T-cell (primary cell): ENCODE results near the gene SCN8A. TPM values are rescaled to one million over a fixed set of nuclear protein-coding genes. Genes with fewer than 3 reads are reported as not detected.

Source experiments
- ATAC-seq, 4 experiments: fragments of 200-7000 bp in 3 of 4; fragments of 150-1000 bp in 1 of 4; cut with Tn5 transposase; replicated peaks in 1 of 4; 1 replicate in 3 of 4; 2 replicates in 1 of 4; pipeline ENCODE4 v1.10.0; 2021; ENCODE audit warnings: moderate library complexity in 3 of 4, mild to moderate bottlenecking in 2 of 4, moderate number of reproducible peaks in 1 of 4
- CTCF ChIA-PET, 2 donors: fragments of 300-600 bp; sonication (Branson Sonifier 250); formaldehyde crosslinking; loops; one replicate each; lab custom pipeline; 2022; ENCODE audit warnings: antibody characterized with exemption in 2 of 2; lab: Charles Lee
- POLR2A ChIA-PET, 2 donors: fragments of 300-600 bp; sonication (Branson Sonifier 250); formaldehyde crosslinking; loops; one replicate each; lab custom pipeline; 2022; ENCODE audit warnings: antibody characterized with exemption in 2 of 2; lab: Charles Lee
- DNase-seq, 35 experiments: peaks; one replicate each; pipeline versions ENCODE4 v3.0.0 to v3.0.0-alpha.2; 2013 to 2023
- H3K27ac ChIP-seq: one replicate; pipeline ENCODE4 v1.5.1; 2013; ENCODE audit warnings: low read length
- H3K27me3 ChIP-seq, 2 experiments: replicated peaks in 1 of 2; 1 replicate in 1 of 2; 2 replicates in 1 of 2; pipeline versions ENCODE4 v1.6.1 to v1.7.0; 2013; ENCODE audit warnings: low read length in 1 of 2, mixed read lengths in 1 of 2; ENCODE audit not compliant: control insufficient read depth in 2 of 2, insufficient read depth in 2 of 2; ENCODE audit errors: extremely low read depth in 1 of 2
- H3K36me3 ChIP-seq, 2 donors: 1 replicate in 1 of 2; 2 replicates in 1 of 2; pipeline versions ENCODE4 v1.6.1 to v1.7.0; 2013; ENCODE audit warnings: low read length in 1 of 2; ENCODE audit not compliant: control insufficient read depth in 2 of 2, insufficient read depth in 1 of 2; ENCODE audit errors: extremely low read depth in 1 of 2
- H3K4me1 ChIP-seq, 2 experiments: 1 replicate in 1 of 2; 2 replicates in 1 of 2; pipeline versions ENCODE4 v1.6.1 to v1.7.0; 2013; ENCODE audit warnings: low read length in 2 of 2, mixed read lengths in 1 of 2; ENCODE audit not compliant: insufficient read depth in 2 of 2, control insufficient read depth in 1 of 2; ENCODE audit errors: extremely low read depth in 1 of 2
- H3K4me3 ChIP-seq, 2 donors: 1 replicate in 1 of 2; 2 replicates in 1 of 2; pipeline versions ENCODE4 v1.5.1 to v1.7.0; 2013; ENCODE audit warnings: mild to moderate bottlenecking in 2 of 2, low read length in 1 of 2, moderate library complexity in 1 of 2; ENCODE audit not compliant: control insufficient read depth in 1 of 2; ENCODE audit errors: extremely low read depth in 1 of 2
- H3K9me3 ChIP-seq: 2 replicates; pipeline ENCODE4 v1.7.0; 2013
- H3K27ac Mint-ChIP-seq, 2 donors: one replicate each; pipeline ENCODE4 v1.8.0; 2020 to 2021; ENCODE audit warnings: mild to moderate bottlenecking in 2 of 2, mixed read lengths in 2 of 2
- H3K27me3 Mint-ChIP-seq, 2 donors: one replicate each; pipeline ENCODE4 v1.8.0; 2021 to 2022; ENCODE audit warnings: mixed read lengths in 2 of 2
- H3K36me3 Mint-ChIP-seq: one replicate; pipeline ENCODE4 v1.8.0; 2021; ENCODE audit warnings: mixed read lengths
- H3K4me1 Mint-ChIP-seq, 3 donors: one replicate each; pipeline ENCODE4 v1.8.0; 2020 to 2022; ENCODE audit warnings: mixed read lengths in 3 of 3, mild to moderate bottlenecking in 1 of 3
- H3K4me3 Mint-ChIP-seq, 3 donors: one replicate each; pipeline ENCODE4 v1.8.0; 2020 to 2022; ENCODE audit warnings: mild to moderate bottlenecking in 3 of 3, mixed read lengths in 3 of 3, moderate library complexity in 3 of 3
- H3K9me3 Mint-ChIP-seq, 3 donors: one replicate each; pipeline ENCODE4 v1.8.0; 2020 to 2022; ENCODE audit warnings: mixed read lengths in 3 of 3
- WGBS: methylation state at CpG from one replicate; pipeline ENCODE4 v1.1.5; 2013; ENCODE audit warnings: missing lambda C conversion rate; ENCODE audit not compliant: insufficient coverage; 5-methylcytosine and 5-hydroxymethylcytosine counted together
- total RNA-seq, 35 experiments: library from RNA in 6 of 35; stranded (reverse) in 6 of 35; fragments of 120-200 nt in 1 of 35; gene quantifications; one replicate each; pipeline versions ENCODE4 v1.2.1 to v1.2.4 and lab custom pipeline; 2013 to 2026

Gene SCN8A
- total RNA-seq, 5 donors from 2014 or later (not counting 1 experiment from before 2014, with no cell fraction given), result 0.41 to 1.0 (median 0.53) TPM

DNA sequence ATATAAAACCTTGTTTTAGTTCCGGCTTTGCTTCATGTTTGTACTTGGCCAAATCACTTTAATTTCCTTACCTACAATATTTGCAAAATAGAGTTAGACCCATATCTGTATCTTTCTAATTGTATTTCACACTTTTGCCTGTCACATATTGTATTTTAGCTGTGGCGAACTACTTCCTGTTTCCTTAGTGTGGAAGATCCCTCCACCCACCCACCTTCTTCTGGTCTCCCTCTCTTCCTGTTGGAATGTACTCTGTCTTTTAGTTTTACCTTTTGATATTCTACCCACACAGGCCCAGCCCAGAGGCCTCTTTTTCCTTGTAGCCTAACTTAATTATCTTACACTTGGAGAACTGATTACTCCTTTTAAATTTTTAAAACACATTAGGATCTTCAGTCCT, 78.2 kb downstream of the SCN8A start:
- H3K4me3 Mint-ChIP-seq, result no peak overlapping the region
- ChIA-PET CTCF (interaction anchor here in 1 of 2 donors (1.0 kb wide), 1 partner anchor 8 kb away, joined by 4 read pairs; no protein-coding TSS in a partner anchor), POLR2A (no interaction called here)
- no peaks in the 10 kb centered on the region for H3K9me3 ChIP-seq
- no peaks in the 10 kb centered on the region for H3K36me3 ChIP-seq
- peaks cover 0 to 8% of the 10 kb centered on the region in 2 experiments for H3K4me1 ChIP-seq
- no peaks in the 10 kb centered on the region for H3K9me3 Mint-ChIP-seq
- DNase-seq (no peak), ATAC-seq (no peak)
- H3K27me3 Mint-ChIP-seq, result peaks cover 4% of the 10 kb centered on the region in 2 donors
- H3K27ac ChIP-seq, result no peak overlapping the region
- no CpG with 5 or more reads among the region's 2 CpGs for WGBS
- no peak overlapping the region for H3K4me3 ChIP-seq
- no peaks in the 10 kb centered on the region for H3K27me3 ChIP-seq
- no peaks in the 10 kb centered on the region for H3K36me3 Mint-ChIP-seq
- H3K4me1 Mint-ChIP-seq, result peaks cover 7 to 9% (median 9%) of the 10 kb centered on the region in 3 donors
- no peak overlapping the region for H3K27ac Mint-ChIP-seq

DNA sequence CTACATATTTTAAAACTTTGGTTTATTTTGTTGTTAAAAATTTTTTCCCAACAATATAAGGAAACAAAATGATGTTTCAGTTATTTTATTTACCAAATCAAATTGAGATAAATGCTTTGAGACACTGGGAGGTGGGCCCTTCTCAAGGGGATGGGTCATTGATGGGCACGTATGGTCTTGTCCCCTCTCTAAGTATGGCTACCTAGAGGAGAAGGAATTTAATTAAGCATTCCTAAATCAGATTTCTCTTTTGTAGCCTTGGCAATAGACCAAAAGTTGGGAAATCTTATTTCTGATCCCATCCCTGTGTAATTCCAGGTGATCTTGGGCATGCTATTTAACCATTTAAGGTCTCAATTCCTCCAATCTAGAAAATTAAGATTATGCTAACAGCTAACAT, 79.0 kb downstream of the SCN8A start:
- Mint-ChIP-seq H3K27ac (no peak overlapping the region), H3K36me3 (no peaks in the 10 kb centered on the region), H3K27me3 (peaks cover 5 to 7% of the 10 kb centered on the region in 2 donors), H3K9me3 (no peaks in the 10 kb centered on the region), H3K4me1 (peaks cover 9 to 10% (median 9%) of the 10 kb centered on the region in 3 donors), H3K4me3 (no peak overlapping the region)
- H3K36me3 ChIP-seq, result no peaks in the 10 kb centered on the region
- CTCF ChIA-PET, result no interaction called here
- H3K4me3 ChIP-seq, result no peak overlapping the region
- POLR2A ChIA-PET, result no interaction called here
- H3K9me3 ChIP-seq, result no peaks in the 10 kb centered on the region
- DNase-seq (no peak), ATAC-seq (no peak)
- H3K27ac ChIP-seq, result no peak overlapping the region
- H3K4me1 ChIP-seq, result peaks cover 0 to 8% of the 10 kb centered on the region in 2 experiments
- WGBS, result no CpG with 5 or more reads among the region's 1 CpG
- no peaks in the 10 kb centered on the region for H3K27me3 ChIP-seq

DNA sequence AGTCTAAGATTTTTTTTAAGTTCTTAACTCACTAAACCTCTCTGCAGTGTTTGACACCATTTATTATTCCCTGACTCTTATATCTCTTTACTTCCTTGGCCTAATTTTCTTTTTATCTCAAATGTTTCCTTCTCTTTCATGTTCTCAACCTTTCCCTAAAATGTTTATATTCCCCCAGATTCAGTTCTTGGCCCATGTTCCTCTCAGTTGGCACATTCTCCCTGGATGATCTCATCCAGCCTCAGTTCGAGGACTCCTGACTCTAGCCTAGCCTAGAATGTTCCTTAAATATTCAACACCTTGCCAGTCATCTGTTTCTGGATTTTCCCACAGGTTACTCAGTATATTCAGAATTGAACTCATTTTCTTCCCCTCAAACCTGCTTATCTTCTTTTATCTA, 81.3 kb downstream of the SCN8A start:
- Mint-ChIP-seq H3K36me3 (no peaks in the 10 kb centered on the region), H3K27me3 (peaks cover 9 to 10% of the 10 kb centered on the region in 2 donors), H3K9me3 (no peaks in the 10 kb centered on the region), H3K27ac (no peak overlapping the region), H3K4me3 (no peak overlapping the region), H3K4me1 (peaks cover 9 to 13% (median 13%) of the 10 kb centered on the region in 3 donors)
- WGBS, result 60% methylated on average over 1 of the region's 1 CpG
- H3K27ac ChIP-seq, result no peak overlapping the region
- ATAC-seq (no peak), DNase-seq (no peak)
- H3K36me3 ChIP-seq, result no peaks in the 10 kb centered on the region
- CTCF ChIA-PET, result no interaction called here
- H3K4me3 ChIP-seq, result no peak overlapping the region
- POLR2A ChIA-PET, result no interaction called here
- no peaks in the 10 kb centered on the region for H3K9me3 ChIP-seq
- no peaks in the 10 kb centered on the region for H3K27me3 ChIP-seq
- H3K4me1 ChIP-seq, result peaks cover 0 to 8% of the 10 kb centered on the region in 2 experiments

DNA sequence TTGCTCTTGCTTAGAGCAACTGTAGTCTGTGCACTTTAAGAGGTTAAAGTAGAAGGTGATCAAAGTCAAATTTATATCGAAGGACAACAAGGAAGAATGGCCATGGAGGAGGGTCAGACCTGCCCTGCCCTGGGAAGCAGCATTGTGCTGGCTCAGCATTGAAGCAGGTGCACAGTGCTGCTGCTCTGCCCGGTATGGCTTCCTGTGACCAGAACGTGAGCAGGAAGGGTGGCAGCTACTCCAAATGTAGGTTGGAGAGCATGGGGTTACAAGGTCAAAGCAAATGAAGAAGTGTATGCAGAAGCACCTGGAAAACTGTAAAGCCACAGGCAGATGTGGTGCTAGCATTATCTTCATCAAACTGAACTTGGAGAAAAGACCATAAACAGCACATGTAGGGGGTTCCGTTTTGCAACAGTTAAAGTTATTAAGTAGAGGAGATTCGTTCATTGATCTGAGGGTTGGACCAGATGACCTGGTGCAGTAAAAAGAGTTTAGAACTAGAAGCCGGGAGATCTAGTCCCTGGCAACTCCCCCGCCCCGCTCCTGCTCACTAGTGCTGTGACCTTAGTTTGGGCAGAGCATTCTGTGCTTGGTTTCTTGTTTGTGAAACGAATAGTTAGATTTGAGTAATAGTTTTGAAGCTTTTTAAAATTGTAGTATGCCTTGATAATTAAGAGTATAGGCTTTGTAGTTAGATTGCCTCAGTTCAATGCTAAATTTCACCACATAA, 84.2 kb downstream of the SCN8A start:
- Mint-ChIP-seq H3K27ac (no peak overlapping the region), H3K4me1 (peaks cover 0 to 6% (median 4%) of the 10 kb centered on the region in 3 donors), H3K4me3 (no peak overlapping the region), H3K9me3 (no peaks in the 10 kb centered on the region), H3K36me3 (no peaks in the 10 kb centered on the region), H3K27me3 (peaks cover 9 to 13% of the 10 kb centered on the region in 2 donors)
- DNase-seq (no peak), ATAC-seq (no peak)
- Histone ChIP-seq H3K4me3 (no peak overlapping the region), H3K4me1 (no peaks in the 10 kb centered on the region), H3K27ac (no peak overlapping the region), H3K36me3 (no peaks in the 10 kb centered on the region), H3K27me3 (no peaks in the 10 kb centered on the region), H3K9me3 (no peaks in the 10 kb centered on the region)
- WGBS, result 48% methylated on average over 7 of the region's 9 CpGs
- CTCF ChIA-PET, result no interaction called here
- POLR2A ChIA-PET, result no interaction called here

DNA sequence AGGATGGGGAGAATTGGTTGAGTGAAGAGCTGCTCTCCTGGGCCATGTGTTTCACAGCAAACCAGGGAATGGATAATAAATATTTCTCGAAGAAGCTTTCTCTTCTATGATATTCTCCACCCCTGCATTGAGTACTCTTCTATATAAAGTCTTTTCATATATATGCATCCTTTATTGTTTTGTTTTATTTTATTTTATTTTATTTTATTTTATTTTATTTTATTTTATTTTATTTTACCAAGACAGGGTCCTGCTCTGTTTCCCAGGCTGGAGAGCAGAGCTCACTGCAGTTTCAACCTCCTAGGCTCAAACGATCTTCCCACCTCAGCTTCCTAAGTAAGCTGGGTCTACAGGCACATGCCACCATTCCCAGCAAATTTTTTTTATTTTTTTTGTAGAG, 85.8 kb downstream of the SCN8A start:
- ATAC-seq (no peak), DNase-seq (no peak)
- Histone ChIP-seq H3K4me1 (no peaks in the 10 kb centered on the region), H3K9me3 (no peaks in the 10 kb centered on the region), H3K4me3 (no peak overlapping the region), H3K27ac (no peak overlapping the region), H3K36me3 (no peaks in the 10 kb centered on the region), H3K27me3 (no peaks in the 10 kb centered on the region)
- CTCF ChIA-PET, result interaction anchor here in 1 of 2 donors (0.7 kb wide), 1 partner anchor 8 kb away, joined by 4 read pairs; no protein-coding TSS in a partner anchor
- POLR2A ChIA-PET, result no interaction called here
- Mint-ChIP-seq H3K9me3 (no peaks in the 10 kb centered on the region), H3K36me3 (no peaks in the 10 kb centered on the region), H3K27ac (no peak overlapping the region), H3K4me1 (peaks cover 0 to 6% (median 4%) of the 10 kb centered on the region in 3 donors), H3K4me3 (no peak overlapping the region), H3K27me3 (peaks cover 9 to 16% of the 10 kb centered on the region in 2 donors)
- WGBS, result no CpG with 5 or more reads among the region's 2 CpGs

DNA sequence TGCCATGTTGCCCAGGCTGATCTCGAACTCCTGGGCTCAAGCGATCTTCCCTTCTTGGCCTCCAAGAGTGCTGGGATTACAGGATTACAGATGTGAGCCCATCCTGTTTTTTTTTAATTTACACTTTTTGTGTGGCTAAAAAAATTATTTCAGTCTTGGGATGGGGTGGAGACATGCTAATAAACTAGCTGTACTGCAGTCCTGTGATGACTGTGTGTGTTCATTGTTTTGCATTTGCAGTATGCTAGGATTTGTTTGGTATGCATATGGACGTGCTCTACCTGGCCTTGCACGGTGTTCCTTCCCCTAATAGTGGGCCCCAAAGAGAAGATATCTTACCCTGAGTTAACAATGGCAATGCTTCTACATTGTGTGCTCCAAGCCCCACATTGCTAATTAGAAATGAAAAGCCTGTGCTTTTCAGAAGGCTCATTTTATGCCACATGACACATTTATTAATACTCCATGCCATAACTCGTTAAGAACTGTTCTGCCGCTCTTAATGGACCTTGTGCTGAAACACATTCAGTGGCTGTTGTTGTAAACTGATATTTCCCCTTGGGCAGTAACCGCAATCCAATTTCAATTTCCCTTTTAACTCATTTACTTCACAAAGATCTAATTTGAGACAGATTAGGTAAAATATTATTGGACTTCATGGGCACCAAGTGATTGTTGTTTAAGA, 86.4 kb downstream of the SCN8A start:
- H3K27me3 Mint-ChIP-seq, result peaks cover 9 to 17% of the 10 kb centered on the region in 2 donors
- DNase-seq (no peak), ATAC-seq (no peak)
- ChIA-PET POLR2A (no interaction called here), CTCF (interaction anchor here in 1 of 2 donors (0.7 kb wide), 1 partner anchor 9 kb away, joined by 4 read pairs; no protein-coding TSS in a partner anchor)
- Histone ChIP-seq H3K27ac (no peak overlapping the region), H3K4me3 (no peak overlapping the region), H3K4me1 (no peaks in the 10 kb centered on the region), H3K27me3 (no peaks in the 10 kb centered on the region), H3K36me3 (no peaks in the 10 kb centered on the region), H3K9me3 (no peaks in the 10 kb centered on the region)
- H3K27ac Mint-ChIP-seq, result no peak overlapping the region
- no peaks in the 10 kb centered on the region for H3K9me3 Mint-ChIP-seq
- H3K36me3 Mint-ChIP-seq, result no peaks in the 10 kb centered on the region
- H3K4me1 Mint-ChIP-seq, result peaks cover 0 to 6% (median 4%) of the 10 kb centered on the region in 3 donors
- 84% methylated on average over 4 of the region's 7 CpGs for WGBS
- H3K4me3 Mint-ChIP-seq, result no peak overlapping the region
